Measurements from ENCODE around the gene TES.

Gene TES

GRCh38 chr7:116210345-116211005 is at the start of gene TES:
TES (plus strand) TSS chr7:116210539; CDS start chr7:116210708, 169 bp downstream.
- peak within 1 kb of the TSS; percentile 54 for H3K4me3 ChIP-seq (ENCODE audit: control insufficient read depth, low read depth, low read length)
- no peak for DNase-seq (ENCODE audit: low read depth)
- TF ChIP-seq CTCF (IDR thresholded peaks at IDR 0.05; ENCODE audit: control insufficient read depth, insufficient read depth, low read depth, low read length, missing control alignments): no peak

GRCh38 chr7:116161728-116162127 is 48.6 kb upstream of the TES start:
- H3K4me3 ChIP-seq (ENCODE audit: control insufficient read depth, low read depth, low read length): no peak overlapping the region
- DNase-seq (ENCODE audit: low read depth): no peak

GRCh38 chr7:116162254-116162653 is 48.1 kb upstream of the TES start:
- no peak for DNase-seq (ENCODE audit: low read depth)
- TF ChIP-seq CTCF (IDR thresholded peaks at IDR 0.05; ENCODE audit: control insufficient read depth, insufficient read depth, low read depth, low read length, missing control alignments): no peak
- H3K4me3 ChIP-seq (ENCODE audit: control insufficient read depth, low read depth, low read length): no peak overlapping the region

More at GRCh38 chr7:116161728-116162127, 48.6 kb upstream of the TES start:
- TF ChIP-seq CTCF (IDR thresholded peaks at IDR 0.05; ENCODE audit: control insufficient read depth, insufficient read depth, low read depth, low read length, missing control alignments): no peak

- DNase-seq (ENCODE audit: low read depth): no peak
- TF ChIP-seq CTCF (IDR thresholded peaks at IDR 0.05; ENCODE audit: control insufficient read depth, insufficient read depth, low read depth, low read length, missing control alignments): no peak
- no peak overlapping the region for H3K4me3 ChIP-seq (ENCODE audit: control insufficient read depth, low read depth, low read length)
Measured at GRCh38 chr7:116162992-116163391, 47.3 kb upstream of the TES start.

- TF ChIP-seq CTCF (IDR thresholded peaks at IDR 0.05; ENCODE audit: control insufficient read depth, insufficient read depth, low read depth, low read length, missing control alignments): no peak
- DNase-seq (ENCODE audit: low read depth): no peak
- H3K4me3 ChIP-seq (ENCODE audit: control insufficient read depth, low read depth, low read length): no peak overlapping the region
Measured at GRCh38 chr7:116164552-116165306, 45.6 kb upstream of the TES start.

- H3K4me3 ChIP-seq (ENCODE audit: control insufficient read depth, low read depth, low read length): no peak overlapping the region
- DNase-seq (ENCODE audit: low read depth): no peak
- no peak for TF ChIP-seq CTCF (IDR thresholded peaks at IDR 0.05; ENCODE audit: control insufficient read depth, insufficient read depth, low read depth, low read length, missing control alignments)
Measured at GRCh38 chr7:116165717-116166116, 44.6 kb upstream of the TES start.
